GM19467 (cell line): ENCODE results near the gene REELD1.

Experiments
- ATAC-seq: cut with Tn5 transposase; IDR thresholded peaks from one replicate; pipeline ENCODE4 v1.9.1; 2021; ENCODE audit warnings: mild to moderate bottlenecking, moderate library complexity; ENCODE audit not compliant: unreplicated experiment

REELD1 gene

DNA sequence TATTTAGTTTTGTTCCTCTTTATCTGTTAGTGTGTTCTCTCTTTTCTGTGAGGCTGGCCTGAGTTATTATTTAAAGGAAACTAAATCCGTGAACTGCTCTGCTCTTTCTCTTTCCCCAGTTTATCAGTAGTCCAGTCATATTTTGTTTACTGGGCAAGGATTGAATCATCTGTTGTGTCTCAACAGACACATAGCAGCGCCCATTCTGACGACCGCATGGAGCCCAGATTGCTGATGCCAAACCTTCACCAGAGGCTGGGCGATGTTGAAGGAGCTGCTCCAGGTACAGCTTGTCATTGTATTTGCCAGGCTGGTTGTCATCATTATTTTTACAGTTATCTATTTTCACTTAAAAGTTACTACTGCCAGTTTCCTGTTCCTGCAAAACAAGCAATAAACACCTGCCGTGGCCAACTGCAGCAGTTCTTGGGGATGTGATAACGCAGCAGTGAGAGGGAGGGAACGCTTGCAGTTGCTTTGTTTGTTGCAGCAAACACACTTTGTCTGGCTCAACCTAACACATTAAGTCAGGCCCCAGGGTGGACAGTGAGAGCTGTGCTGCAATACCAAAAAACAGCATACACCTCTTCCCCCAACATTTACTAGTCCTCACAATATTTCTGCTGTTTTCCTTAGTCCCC lies 10.1 kb downstream of the REELD1 start:
- no peak for ATAC-seq

GRCh38 chr4:146229406-146229805 lies 15.1 kb downstream of the REELD1 start:
- no peak for ATAC-seq

- no peak for ATAC-seq
These were observed 17.9 kb downstream of the REELD1 start for GRCh38 chr4:146232131-146232722.

DNA sequence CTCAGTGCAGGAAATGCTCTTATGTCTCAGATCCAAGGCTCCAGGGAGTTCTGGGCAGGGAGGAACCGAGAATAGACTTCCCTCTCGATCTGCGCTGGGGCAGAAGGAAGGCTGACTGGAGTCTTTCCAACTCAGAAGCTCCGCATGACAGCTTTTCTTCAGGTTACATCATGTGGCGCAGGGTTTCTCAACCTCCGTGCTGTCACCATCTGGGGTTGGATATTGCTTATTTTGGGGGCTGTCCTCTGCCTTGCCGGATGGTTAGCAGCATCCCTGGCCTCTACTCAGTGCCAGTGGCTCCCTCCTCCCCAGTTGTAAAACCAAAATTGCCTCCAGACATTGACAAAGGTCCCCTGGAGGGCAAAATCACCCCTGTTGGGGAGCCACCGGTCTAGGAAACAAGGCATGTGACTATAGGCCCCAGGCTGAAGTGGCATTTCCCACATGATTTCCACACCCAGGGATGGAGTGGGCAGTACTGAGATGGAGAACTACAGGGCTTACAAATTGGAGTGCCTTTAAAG lies 21.4 kb downstream of the REELD1 start:
- no peak for ATAC-seq

GRCh38 chr4:146236216-146236615 lies 21.9 kb downstream of the REELD1 start:
- no peak for ATAC-seq

- no peak for ATAC-seq
These were observed 22.8 kb downstream of the REELD1 start for GRCh38 chr4:146237092-146237491.

- no peak for ATAC-seq
These were observed 23.8 kb downstream of the REELD1 start for GRCh38 chr4:146238107-146238506.

- peak; percentile 78 for ATAC-seq
These were observed 29.0 kb downstream of the REELD1 start for GRCh38 chr4:146243141-146243882.

GRCh38 chr4:146243883-146244277 lies 29.5 kb downstream of the REELD1 start:
- ATAC-seq, result no peak

DNA sequence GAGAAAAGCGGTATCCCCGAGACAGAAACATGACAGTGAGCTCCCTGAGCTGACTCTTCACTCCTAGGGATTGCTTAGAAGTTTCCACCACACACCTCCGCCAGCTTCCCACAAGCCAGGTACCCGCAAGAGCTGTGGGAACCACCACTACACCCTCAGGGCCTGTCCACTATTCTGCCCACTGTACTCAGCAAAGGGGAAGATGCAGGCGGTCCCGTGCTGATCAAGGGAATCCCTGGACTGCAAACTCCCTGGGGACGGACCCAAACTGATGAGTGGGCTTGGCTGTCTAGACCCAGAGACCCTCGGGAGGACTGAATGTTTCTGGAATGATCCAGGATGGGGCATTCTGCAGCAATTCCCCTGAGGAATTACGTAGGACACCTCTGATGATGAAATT lies 30.2 kb downstream of the REELD1 start:
- ATAC-seq, result no peak

GRCh38 chr4:146245246-146245645 lies 30.9 kb downstream of the REELD1 start:
- ATAC-seq, result no peak

DNA sequence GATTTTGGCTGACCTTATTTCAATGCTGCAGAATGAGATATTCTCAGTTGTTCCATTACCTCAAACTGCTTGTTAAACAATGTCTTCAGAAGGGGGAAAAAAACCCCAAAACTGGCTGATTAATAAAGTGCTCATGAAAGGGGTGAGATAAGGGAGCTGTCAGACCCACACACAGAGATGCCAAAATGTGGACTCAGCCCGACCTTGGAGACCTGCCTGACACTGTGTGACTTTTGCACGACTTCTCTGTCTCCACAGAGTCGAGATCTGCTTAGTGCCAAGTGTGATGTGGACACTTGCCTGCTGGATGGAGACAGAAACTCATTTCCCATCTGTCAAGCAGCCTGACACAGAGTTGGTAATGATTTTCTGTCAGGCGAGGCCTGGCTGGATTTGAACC lies 31.5 kb downstream of the REELD1 start:
- ATAC-seq, result no peak

DNA sequence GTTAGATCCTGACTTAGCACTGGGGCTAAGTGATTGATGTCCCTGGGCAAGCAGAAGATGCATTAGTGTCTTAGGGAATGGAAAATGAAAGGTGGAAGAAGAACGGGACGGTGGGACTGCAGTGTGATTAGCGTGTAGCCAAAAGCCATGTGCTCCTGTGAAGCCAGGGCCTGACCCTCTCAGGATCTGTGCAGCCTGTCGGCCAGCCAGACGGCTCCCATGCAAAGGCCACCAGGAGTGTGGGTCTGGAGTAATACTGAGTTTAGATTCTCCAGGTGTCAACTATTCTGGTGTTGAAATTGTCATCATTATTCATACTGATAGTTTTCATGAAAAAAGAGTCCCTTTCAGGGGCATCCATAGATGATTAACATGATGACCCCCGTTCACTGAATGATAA lies 32.0 kb downstream of the REELD1 start:
- ATAC-seq, result no peak

- no peak for ATAC-seq
These were observed 33.0 kb downstream of the REELD1 start for GRCh38 chr4:146247356-146247755.

GRCh38 chr4:146252969-146253611 lies 38.8 kb downstream of the REELD1 start:
- ATAC-seq, result no peak

DNA sequence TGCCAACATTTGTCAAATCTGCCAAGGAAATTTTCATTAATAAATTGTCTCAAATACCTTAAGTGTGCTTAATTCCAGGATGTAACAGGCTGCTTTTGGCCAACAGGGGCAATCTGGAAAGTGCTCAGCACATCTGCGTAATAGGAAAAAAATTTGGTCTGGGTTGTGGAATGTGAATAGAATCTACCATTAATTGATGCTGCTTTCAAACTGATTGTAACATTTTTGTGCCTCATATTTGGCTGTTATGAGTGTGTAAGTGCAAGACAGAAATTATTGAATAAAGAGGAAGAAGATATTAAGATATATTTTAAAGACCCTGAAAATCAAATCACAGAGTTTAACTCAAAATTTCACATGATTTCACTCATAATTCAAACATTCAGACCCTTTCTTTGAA lies 41.1 kb downstream of the REELD1 start:
- ATAC-seq, result no peak

DNA sequence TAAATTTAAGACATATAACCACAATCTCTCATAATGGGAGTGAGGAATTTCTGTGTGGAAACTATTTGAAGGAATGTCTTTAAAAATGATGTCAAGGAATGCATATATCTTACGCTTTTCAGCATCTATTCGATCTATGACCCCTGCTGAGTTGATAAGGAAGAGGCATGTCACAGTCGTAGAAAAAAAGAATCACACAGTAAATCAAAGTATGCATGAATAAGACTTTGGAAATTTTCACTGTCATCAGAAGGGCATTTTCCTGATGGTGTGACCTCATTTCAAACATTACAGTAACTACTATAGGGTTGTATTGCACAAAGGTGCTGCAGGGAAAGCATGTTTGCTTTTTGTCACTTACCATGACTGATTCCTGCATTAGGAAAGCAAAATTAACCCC lies 41.5 kb downstream of the REELD1 start:
- no peak for ATAC-seq

DNA sequence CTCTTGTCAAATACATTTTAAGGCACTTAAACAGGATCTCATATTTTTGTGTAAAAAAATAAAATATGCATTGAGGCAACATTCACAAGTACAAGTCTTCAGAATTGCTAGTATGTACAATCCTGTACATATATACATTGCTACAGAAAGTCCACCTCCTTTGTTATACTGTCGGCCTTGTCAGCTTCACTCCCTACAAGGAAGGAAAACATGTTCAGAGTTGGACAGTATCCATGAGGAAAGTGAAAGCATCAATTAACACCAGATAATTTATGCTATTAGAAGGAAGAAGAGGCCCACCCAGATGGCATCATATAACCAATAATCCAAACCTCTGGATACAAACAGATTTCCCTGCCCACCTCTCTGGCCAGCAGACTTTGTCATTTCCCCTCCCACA lies 42.0 kb downstream of the REELD1 start:
- ATAC-seq, result no peak

DNA sequence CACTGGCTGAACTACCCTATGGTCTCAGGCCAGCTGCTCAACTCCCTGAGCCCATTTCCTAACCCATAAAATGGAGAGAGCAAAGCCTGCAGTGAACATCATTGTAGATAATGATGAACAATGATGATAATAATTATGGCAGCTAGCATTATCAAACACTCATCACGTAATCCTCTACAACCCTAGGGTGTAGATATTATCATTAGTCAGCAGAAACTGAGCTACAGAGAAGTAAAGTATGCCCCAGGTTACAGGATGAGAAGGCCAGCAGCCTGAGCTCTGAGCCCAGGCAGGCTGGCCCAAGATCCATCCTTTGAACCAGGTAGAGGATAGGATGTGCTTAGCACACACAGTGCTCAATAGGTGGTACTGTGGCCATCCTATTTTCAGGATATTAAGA lies 43.2 kb downstream of the REELD1 start:
- no peak for ATAC-seq

DNA sequence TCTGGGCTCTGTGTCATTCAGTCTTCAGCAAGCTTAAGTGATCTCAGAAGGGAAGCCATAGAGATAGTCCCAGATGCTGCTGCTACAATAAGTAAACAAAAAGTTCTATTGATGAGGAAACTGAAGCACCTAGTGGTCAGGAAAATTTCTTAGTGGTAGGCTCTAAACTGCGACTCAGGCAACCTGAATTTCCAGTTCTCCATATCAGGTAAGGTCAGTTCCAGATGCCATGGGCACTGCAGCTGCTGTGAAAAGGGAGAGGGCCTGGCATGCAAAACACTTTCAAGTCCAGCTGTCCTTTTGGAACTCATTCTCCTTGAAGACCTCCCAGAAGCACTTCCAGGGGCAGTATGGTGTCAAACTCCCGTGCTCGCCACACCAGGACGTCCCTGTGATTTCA lies 46.2 kb downstream of the REELD1 start:
- no peak for ATAC-seq

GRCh38 chr4:146261041-146261440 lies 46.7 kb downstream of the REELD1 start:
- ATAC-seq, result no peak

DNA sequence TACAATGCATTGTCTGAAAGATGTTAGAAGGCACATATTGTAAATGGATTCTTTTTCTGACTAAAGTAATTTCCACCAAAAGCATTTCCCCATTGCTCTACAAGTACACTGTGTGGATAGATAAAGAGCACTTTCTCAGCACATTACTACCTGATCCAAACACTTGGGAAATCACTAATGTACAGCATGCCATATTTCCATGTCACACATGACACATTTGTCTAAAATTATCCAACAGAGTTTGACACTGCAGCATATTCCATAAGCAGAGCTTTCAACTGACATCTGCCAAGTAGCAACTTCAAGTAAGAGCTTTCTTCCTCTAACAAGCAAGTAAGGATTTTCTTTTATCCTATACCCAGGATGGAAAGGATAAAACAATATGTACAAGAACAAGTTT lies 49.5 kb downstream of the REELD1 start:
- no peak for ATAC-seq
